Erythroblast (primary cell): ENCODE results near the gene ARMC6.

Experiments
- GATA1 ChIP-seq: IDR thresholded peaks from 2 replicates; pipeline ENCODE4 v1.6.1; 2011; ENCODE audit warnings: low read depth, mild to moderate bottlenecking, control low read depth, low read length, moderate library complexity
- POLR2A ChIP-seq: IDR thresholded peaks from 2 replicates; pipeline ENCODE4 v1.6.1; 2011; ENCODE audit warnings: mild to moderate bottlenecking, low read length

- TF ChIP-seq POLR2A (no peak), GATA1 (no peak)
Observed at GRCh38 chr19:19054315-19054938, 21.0 kb downstream of the ARMC6 start.
